Measurements from ENCODE around the gene A2M.

- no peak for TF ChIP-seq CTCF (IDR thresholded peaks at IDR 0.05)
- no peak for TF ChIP-seq POLR2A (IDR thresholded peaks at IDR 0.05)
These were observed 16.4 kb upstream of the A2M start for GRCh38 chr12:9132008-9132535.
